Endodermal cell (in vitro differentiated cells): ENCODE data around the gene AAR2. TPM values are rescaled to one million over a fixed set of nuclear protein-coding genes. Genes with fewer than 3 reads are reported as not detected.
A peak's percentile ranks its signal among the peaks of the same experiment; 100 is the strongest.

ENCODE experiments used
- DNase-seq: peaks from one replicate; pipeline ENCODE4 v3.0.0-alpha.2; 2017
- H3K27ac ChIP-seq: 2 replicates; pipeline ENCODE4 v1.5.1; 2013; ENCODE audit warnings: mild to moderate bottlenecking, low read depth, low read length, moderate library complexity
- H3K27me3 ChIP-seq: 2 replicates; pipeline ENCODE4 v1.6.1; 2013; ENCODE audit warnings: mild to moderate bottlenecking, low read length, moderate library complexity; ENCODE audit not compliant: insufficient read depth, control insufficient read depth, poor library complexity, severe bottlenecking
- H3K36me3 ChIP-seq: 2 replicates; pipeline ENCODE4 v1.7.0; 2013; ENCODE audit warnings: mild to moderate bottlenecking, low read length, moderate library complexity; ENCODE audit not compliant: control insufficient read depth, insufficient read depth
- H3K4me1 ChIP-seq: one replicate; pipeline ENCODE4 v1.7.0; 2013; ENCODE audit warnings: low read length; ENCODE audit not compliant: control insufficient read depth, insufficient read depth
- H3K4me3 ChIP-seq: 2 replicates; pipeline ENCODE4 v1.5.1; 2013; ENCODE audit warnings: mild to moderate bottlenecking, low read length, moderate library complexity
- H3K9ac ChIP-seq: 2 replicates; pipeline ENCODE4 v1.6.1; 2013; ENCODE audit warnings: mild to moderate bottlenecking, low read length, moderate library complexity; ENCODE audit not compliant: poor library complexity, severe bottlenecking; ENCODE audit errors: extremely low read depth
- H3K9me3 ChIP-seq: 2 replicates; pipeline ENCODE4 v1.6.1; 2013; ENCODE audit warnings: mild to moderate bottlenecking, low read length, moderate library complexity; ENCODE audit not compliant: control insufficient read depth
- H3K27ac Mint-ChIP-seq: 2 replicates; pipeline ENCODE4 v1.8.0; 2020; ENCODE audit warnings: mixed read lengths
- H3K27me3 Mint-ChIP-seq: 2 replicates; pipeline ENCODE4 v1.8.0; 2021; ENCODE audit warnings: mild to moderate bottlenecking, mixed read lengths; ENCODE audit not compliant: insufficient read depth
- H3K36me3 Mint-ChIP-seq: 2 replicates; pipeline ENCODE4 v1.8.0; 2020; ENCODE audit warnings: low read depth, mixed read lengths
- H3K4me1 Mint-ChIP-seq: 2 replicates; pipeline ENCODE4 v1.8.0; 2020; ENCODE audit warnings: mixed read lengths
- H3K4me3 Mint-ChIP-seq: 2 replicates; pipeline ENCODE4 v1.8.0; 2020; ENCODE audit warnings: mild to moderate bottlenecking, moderate library complexity, mixed read lengths
- H3K9me3 Mint-ChIP-seq: 2 replicates; pipeline ENCODE4 v1.8.0; 2020; ENCODE audit warnings: mild to moderate bottlenecking, mixed read lengths
- WGBS, 2 experiments: methylation state at CpG; one replicate each; pipeline versions ENCODE4 v1.1.5 to v1.1.7; 2013; ENCODE audit warnings: missing lambda C conversion rate in 2 of 2, mixed read lengths in 1 of 2; ENCODE audit not compliant: insufficient coverage in 1 of 2, insufficient read length in 1 of 2; 5-methylcytosine and 5-hydroxymethylcytosine counted together
- total RNA-seq, 2 donors: library from RNA; stranded (reverse); fragmentation: NEBNext Ultra II Directional in 1 of 2; extraction: Animal tissue kit (Norgen Biotek cat#: 25700) in 1 of 2; gene quantifications; 2 replicates in 1 of 2; 3 replicates in 1 of 2; pipeline ENCODE4 v1.2.1, GENCODE V29; 2021
- TF ChIP-seq, protein P1 (sequence below): fragments of 200-600 bp; sonication (generic); conservative IDR thresholded peaks from 2 replicates; pipeline ENCODE4 v1.5.0; 2021; ENCODE audit warnings: antibody characterized with exemption, mild to moderate bottlenecking

Gene AAR2
- total RNA-seq, 2 donors from 2014 or later, result 23.5 to 24.3 TPM

DNA sequence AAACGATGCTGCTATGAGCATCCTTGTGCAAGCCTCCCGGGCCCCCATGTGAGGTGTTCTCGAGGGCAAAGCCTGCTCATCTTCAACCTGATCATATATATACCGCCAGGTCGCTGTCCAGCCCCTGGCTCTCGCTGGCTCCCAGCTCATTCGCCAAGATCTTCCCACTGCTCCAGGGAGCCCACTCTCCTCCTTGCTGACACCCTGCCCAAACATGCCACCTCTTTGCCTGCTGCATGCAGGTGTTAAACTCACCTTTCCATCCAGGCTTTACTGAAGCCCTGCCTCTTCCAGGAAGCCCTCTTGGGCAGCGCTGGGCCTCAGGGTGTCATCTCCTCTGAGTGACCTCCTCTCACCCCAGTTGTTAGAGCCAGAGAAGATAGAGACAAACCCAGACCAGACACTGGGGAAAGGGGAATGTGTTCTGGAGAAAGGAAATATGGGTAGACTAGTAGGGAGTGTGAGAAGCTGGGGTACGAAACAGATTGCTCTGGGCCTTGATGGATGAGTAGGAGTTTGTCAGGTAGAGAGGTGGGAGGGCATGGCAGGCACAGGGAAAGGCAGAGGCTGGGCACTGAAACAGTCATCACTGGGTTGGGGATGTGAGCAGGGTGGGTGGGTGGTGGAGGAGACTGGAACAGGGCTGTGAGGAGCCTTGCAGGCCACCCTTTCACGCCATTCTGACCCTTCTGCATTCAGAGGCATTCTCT lies 68.7 kb downstream of the AAR2 start:
- H3K4me3 ChIP-seq, result no peak overlapping the region
- Mint-ChIP-seq H3K27ac (no peak overlapping the region), H3K36me3 (no peaks in the 10 kb centered on the region), H3K9me3 (no peaks in the 10 kb centered on the region), H3K4me1 (peaks cover 2% of the 10 kb centered on the region), H3K4me3 (peak overlapping the region; percentile 58), H3K27me3 (peaks cover 71% of the 10 kb centered on the region)
- no peaks in the 10 kb centered on the region for H3K9me3 ChIP-seq
- 64 to 66% methylated on average over 8 to 10 of the region's 10 CpGs for WGBS, 2 experiments
- H3K4me1 ChIP-seq, result no peaks in the 10 kb centered on the region
- no peak for DNase-seq
- peaks cover 78% of the 10 kb centered on the region for H3K27me3 ChIP-seq
- TF ChIP-seq, protein P1, sequence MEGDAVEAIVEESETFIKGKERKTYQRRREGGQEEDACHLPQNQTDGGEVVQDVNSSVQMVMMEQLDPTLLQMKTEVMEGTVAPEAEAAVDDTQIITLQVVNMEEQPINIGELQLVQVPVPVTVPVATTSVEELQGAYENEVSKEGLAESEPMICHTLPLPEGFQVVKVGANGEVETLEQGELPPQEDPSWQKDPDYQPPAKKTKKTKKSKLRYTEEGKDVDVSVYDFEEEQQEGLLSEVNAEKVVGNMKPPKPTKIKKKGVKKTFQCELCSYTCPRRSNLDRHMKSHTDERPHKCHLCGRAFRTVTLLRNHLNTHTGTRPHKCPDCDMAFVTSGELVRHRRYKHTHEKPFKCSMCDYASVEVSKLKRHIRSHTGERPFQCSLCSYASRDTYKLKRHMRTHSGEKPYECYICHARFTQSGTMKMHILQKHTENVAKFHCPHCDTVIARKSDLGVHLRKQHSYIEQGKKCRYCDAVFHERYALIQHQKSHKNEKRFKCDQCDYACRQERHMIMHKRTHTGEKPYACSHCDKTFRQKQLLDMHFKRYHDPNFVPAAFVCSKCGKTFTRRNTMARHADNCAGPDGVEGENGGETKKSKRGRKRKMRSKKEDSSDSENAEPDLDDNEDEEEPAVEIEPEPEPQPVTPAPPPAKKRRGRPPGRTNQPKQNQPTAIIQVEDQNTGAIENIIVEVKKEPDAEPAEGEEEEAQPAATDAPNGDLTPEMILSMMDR, result no peak
- no peak overlapping the region for H3K9ac ChIP-seq
- H3K36me3 ChIP-seq, result no peaks in the 10 kb centered on the region
- no peak overlapping the region for H3K27ac ChIP-seq

DNA sequence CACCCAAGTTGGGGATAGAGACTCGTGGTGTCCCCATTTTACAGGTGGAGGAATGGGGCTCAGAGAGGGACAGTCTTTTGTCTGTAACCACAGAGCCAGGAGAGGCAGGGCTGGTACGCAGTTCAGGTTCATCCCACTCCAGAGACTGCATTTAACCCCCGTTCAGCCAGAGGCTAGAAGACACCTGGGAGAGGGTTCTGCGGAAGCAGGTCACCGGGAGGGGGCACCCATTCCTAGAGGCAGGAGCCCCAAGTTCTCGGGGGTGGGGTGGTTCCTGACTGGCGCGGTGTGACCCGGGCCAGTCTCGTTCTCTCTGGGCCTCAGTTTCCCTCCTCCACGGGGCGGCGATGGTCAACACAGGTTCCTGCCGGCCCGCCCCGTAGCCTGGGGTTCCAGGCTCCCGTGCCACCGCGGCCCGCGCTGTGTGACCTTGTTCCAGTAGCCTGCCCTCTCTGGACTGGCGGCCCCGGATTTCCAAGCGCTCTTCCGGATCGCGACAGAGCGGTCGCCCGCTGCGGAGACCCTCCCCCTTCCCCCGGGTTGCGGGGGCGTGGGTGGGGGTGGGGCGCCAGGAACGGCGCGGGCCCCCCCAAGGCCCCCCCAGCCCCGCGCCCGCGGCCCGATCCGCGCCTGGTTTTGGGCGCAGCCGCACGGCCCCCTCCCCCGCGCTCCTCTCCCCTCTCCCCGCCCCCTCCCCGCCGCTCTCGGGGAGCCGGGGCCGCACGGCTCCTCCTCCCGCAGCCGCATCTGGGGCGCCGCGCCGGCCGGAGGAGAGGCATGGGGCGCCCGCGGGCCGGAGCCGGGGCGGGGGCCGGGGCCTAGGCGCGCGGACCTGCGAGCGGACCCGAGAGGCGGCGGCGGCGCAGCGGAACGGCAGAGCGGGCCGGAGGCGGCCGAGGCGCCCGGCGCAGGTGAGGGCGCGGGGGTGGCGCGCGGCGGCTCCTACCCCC lies 69.6 kb downstream of the AAR2 start, which contains the start of gene DLGAP4:
Gene DLGAP4 (plus strand): TSS at position 738 of the 950 bp plus-strand sequence. CDS start 125,379 bp downstream, outside the sequence.
- H3K9ac ChIP-seq, result no peak within 1 kb of the TSS
- DNase-seq, result peak; percentile 74
- 4 to 5% methylated on average over 27 to 79 of the region's 96 CpGs for WGBS, 2 experiments

More for the DNA sequence above, 69.6 kb downstream of the AAR2 start, which contains the start of gene DLGAP4:
- peak within 1 kb of the TSS; percentile 58 for H3K4me3 Mint-ChIP-seq
- H3K9me3 Mint-ChIP-seq, result no peaks in the 10 kb centered on the region
- Histone ChIP-seq H3K4me3 (peak within 1 kb of the TSS; percentile 72), H3K4me1 (no peaks in the 10 kb centered on the region), H3K27ac (no peak within 1 kb of the TSS), H3K9me3 (no peaks in the 10 kb centered on the region), H3K36me3 (no peaks in the 10 kb centered on the region), H3K27me3 (peaks cover 85% of the 10 kb centered on the region)
- H3K27ac Mint-ChIP-seq, result no peak within 1 kb of the TSS
- no peaks in the 10 kb centered on the region for H3K36me3 Mint-ChIP-seq
- peaks cover 2% of the 10 kb centered on the region for H3K4me1 Mint-ChIP-seq
- TF ChIP-seq, protein P1, result peak; percentile 33
- H3K27me3 Mint-ChIP-seq, result peaks cover 77% of the 10 kb centered on the region

Other genes with a start within 250 kb of the AAR2 start
- gene EPB41L1, start 81.7 kb upstream of the AAR2 start, total RNA-seq, result 10 to 100 TPM; 32.3 to 36.7 TPM
- gene DLGAP4, start 69.9 kb downstream of the AAR2 start, total RNA-seq, result 10 to 100 TPM; 62.9 to 78.2 TPM